ENCODE measurements around the gene EEF2K.
A peak's percentile ranks its signal among the peaks of the same experiment; 100 is the strongest.
"Not testable (repeated sequence)": the region's sequence is repeated elsewhere in the genome, so short reads cannot be mapped to it uniquely, and the experiment has no call there.

EEF2K gene

DNA sequence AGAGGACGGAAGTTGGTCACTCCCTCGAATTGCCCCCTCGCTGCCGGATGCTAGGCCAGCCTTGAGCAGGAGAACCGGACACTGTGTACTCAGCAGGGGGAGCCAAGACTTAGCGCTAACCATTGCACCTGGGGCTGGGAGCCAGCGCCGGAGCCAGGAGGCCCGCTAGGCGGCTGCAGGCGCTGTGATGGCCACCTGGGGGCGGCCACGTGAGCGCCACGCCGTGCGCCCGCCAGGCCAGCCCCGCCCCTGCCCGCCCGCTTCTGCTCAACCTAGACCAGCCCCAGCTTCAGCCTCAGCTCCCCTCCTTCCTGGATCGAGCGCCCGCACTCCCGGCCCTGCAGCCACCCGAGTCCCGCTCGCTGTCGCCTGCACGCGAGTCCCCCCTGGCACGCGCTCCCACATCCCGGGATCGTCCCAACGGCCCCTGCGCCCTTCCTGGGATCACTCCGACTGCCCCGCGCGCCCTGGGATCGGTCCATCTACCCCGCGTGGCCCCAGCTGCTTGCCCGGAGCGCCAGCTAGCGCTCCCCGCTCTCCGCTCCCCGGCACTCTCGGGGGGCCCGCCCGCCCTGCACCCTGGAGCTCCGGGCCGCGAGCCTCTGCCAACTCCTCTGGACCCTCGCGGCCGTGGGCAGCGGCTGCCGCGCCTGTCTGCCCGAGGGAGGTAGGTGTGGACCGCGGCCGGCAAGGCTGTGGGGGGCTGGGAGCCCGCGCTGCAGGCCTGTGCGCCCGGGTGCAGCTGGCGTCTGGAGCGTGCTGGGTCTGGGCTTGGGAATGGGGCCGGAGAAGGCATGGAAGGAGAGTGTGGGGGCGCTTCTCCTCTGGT, at the start of gene EEF2K:
Gene EEF2K, plus strand, starts transcription at position 266 of the 829 bp plus-strand sequence. CDS start 19,452 bp downstream, outside the sequence.
- TF ChIP-seq GATA1 (IDR thresholded peaks at IDR 0.05; ENCODE audit: low read depth, low read length), result no peak
- peak; percentile 52 for TF ChIP-seq POLR2A (IDR thresholded peaks at IDR 0.05; ENCODE audit: low read length)
- peak; percentile 96 to 97 for DNase-seq

DNA sequence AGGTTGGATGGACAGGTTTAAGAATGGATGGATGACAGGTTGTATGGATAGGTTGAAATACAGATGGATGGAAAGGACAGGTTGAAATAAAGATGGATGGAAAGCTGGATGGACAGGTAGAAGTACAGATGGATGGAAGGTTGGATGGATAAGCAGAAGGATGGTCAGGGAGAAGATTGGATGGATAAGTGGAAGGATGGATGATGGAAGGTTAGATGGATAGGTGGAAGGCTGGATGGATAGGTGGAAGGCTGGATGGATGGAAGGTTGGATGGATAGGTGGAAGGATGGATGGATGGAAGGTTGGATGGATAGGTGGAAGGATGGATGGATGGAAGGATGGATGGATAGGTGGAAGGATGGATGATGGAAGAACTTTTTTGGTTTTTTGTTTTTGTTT, 44.7 kb upstream of the EEF2K start:
- DNase-seq, result no peak
- TF ChIP-seq POLR2A (IDR thresholded peaks at IDR 0.05; ENCODE audit: low read length) (no peak), GATA1 (IDR thresholded peaks at IDR 0.05; ENCODE audit: low read depth, low read length) (no peak)

DNA sequence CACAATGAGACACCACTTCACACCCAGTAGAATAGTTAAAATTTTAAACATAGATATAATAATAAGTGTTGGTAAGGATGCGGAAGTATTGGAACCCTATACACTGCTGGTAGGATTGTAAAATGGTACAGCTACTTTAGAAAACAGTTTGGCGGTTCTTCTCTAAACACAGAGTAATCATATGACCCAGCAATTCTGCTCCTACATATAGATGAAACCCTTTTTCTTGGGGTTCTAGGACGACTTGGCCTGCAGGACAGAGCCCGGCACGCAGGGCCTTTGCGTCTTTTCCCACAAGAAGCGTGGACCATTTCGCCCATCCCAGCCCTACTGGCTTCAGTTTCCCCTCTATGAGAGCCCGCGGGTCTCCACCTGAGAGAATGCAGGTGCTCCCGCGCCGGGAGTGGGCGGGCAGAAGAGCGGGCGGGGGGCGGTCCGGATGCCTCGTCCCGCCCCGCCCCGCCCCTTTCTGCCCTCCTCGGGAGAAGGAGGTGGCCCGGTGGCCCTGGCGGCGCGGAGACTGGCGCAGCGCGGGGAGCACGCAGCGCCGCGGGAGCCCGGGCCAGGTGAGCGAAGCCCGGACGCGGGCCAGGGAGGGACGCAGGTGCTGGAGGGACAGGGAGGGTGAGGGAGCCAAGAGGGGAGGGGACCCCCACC, 44.0 kb upstream of the EEF2K start, which contains the start of gene SDR42E2:
Gene SDR42E2, plus strand, starts transcription at position 508 of the 657 bp plus-strand sequence. CDS start 3,077 bp downstream, outside the sequence.
- TF ChIP-seq POLR2A (IDR thresholded peaks at IDR 0.05; ENCODE audit: low read length), result no peak
- no peak for TF ChIP-seq GATA1 (IDR thresholded peaks at IDR 0.05; ENCODE audit: low read depth, low read length)
- DNase-seq, result no peak

DNA sequence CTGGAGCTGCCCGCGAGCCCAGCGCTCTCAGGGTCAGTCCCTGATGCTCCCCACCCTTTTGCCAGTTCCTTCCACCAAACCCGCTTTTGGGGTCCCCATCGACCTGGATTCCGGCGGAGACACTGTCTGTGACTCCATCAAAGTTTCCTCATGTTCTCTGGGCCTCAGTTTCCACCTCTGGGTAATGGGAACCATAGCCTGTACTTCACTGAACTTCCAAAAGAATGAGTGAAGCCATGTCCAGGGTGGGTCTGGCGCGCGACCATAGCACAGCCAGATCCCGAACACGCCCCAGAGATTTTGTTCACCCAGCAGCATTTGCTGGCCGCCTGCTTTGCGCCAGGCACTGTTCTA, 43.4 kb upstream of the EEF2K start:
- DNase-seq, result no peak
- TF ChIP-seq GATA1 (IDR thresholded peaks at IDR 0.05; ENCODE audit: low read depth, low read length) (no peak), POLR2A (IDR thresholded peaks at IDR 0.05; ENCODE audit: low read length) (no peak)

DNA sequence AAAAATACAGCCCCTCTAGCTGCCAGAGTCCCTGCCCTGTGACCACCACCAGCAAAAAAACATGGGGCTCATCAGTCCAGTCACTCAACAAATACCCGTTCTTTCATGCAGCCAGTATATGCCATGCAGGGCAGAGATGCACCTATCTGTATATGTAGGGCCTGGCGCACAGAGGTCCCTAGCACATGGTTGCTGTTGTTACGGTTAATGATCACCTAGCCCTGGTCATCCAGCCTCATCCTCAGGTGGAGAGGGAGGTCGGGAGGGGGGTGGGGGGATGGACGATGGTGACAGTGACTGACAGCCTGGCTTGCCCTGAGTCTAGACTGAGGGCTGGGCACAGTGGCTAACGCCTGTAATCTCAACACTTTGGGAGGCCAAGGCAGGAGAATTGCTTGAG, 42.3 kb upstream of the EEF2K start:
- no peak for DNase-seq
- TF ChIP-seq GATA1 (IDR thresholded peaks at IDR 0.05; ENCODE audit: low read depth, low read length) (no peak), POLR2A (IDR thresholded peaks at IDR 0.05; ENCODE audit: low read length) (no peak)

DNA sequence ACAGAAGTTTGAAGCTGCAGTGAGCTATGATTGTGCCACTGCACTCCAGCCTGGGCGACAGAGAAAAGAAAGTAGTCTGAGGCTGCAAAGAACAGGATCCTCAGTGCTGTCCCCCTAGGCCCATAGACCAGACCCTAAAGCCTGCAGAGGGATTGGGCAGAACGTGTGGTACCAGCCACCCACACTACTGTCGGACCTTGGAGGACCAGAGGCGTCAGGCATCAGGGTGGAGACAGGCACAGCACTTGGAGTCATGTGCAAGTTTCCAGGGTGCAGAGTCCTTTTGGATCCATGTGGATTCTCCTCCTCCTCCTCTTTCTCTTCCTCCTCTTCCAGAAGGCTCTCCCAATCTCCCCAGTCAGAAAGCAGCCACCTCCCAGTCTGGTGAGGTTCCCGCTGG, 41.6 kb upstream of the EEF2K start:
- TF ChIP-seq GATA1 (IDR thresholded peaks at IDR 0.05; ENCODE audit: low read depth, low read length), result no peak
- TF ChIP-seq POLR2A (IDR thresholded peaks at IDR 0.05; ENCODE audit: low read length), result no peak
- DNase-seq, result no peak

DNA sequence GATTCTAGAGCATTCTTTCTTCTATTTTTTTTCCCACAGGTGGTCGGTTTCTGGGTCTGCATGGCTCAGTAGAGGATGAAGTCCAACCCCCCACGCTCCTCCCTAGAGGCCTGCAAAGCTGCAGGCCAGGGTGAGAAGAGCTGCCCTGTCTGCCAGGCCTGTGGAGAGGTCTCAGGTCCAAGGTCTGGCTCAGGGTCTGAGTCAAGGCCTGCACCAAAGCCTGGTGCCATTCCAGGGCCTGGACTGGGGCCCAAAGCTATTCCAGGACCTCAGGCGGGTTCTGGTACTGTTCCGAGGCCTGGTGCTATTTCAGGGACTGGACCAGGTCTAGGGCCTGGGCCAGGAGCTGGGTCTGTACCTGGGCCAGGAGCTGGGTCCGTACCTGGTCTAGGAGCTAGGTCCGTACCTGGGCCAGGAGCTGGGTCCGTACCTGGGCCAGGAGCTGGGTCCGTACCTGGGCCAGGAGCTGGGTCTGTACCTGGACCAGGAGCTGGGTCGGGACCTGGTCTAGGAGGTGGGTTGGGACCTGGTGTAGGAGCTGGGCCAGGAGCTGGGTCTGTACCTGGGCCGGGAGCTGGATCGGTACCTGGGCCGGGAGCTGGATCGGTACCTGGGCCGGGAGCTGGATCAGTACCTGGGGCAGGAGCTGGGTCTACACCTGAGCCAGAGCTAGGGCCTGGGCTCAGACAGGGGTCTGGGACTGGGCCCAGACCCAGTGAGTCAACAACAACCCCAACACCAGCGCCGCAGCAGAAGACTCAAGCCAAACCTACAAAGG, 40.4 kb upstream of the EEF2K start:
- TF ChIP-seq GATA1 (IDR thresholded peaks at IDR 0.05; ENCODE audit: low read depth, low read length) (no peak), POLR2A (IDR thresholded peaks at IDR 0.05; ENCODE audit: low read length) (no peak)
- DNase-seq, result no peak

DNA sequence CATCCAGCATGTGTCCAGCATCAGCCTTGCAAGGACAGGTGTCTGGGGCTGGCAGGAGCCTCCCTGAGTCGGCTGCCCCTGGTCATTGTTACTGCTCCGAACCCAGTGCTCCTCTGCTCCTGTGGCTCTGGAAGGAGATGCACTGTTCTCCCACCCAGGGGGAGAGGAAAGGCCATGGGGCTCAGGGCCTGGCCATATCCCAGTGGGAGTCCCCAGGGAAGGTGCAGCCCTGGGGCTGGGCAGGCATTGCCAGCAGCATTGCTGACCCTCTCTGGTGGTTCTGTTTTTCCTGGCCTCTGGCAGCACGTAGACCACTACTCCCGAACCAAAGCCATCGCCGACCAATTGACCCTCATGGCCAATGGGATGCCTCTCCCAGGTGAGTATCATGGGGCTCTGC, 34.1 kb upstream of the EEF2K start:
- DNase-seq, result no peak
- TF ChIP-seq GATA1 (IDR thresholded peaks at IDR 0.05; ENCODE audit: low read depth, low read length), result no peak

DNA sequence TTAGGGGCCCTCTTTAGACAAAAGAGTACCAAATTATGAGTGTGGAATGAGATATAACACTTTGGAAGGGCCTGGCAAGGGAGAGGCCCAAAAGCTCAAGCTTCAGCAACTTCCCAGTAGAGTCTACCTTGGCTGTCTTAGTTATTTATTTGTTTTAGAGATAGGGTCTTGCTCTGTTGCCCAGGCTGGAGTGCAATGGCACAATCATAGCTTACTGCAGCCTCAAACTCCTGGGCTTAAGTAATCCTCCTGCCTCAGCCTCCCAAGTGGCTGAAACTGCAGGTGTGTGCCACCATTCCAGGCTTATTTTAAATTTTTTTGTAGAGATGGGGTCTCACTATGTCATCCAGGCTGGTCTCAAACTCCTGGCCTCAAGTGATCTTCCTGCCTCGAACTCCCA, 33.4 kb upstream of the EEF2K start:
- not testable (repeated sequence) for DNase-seq

DNA sequence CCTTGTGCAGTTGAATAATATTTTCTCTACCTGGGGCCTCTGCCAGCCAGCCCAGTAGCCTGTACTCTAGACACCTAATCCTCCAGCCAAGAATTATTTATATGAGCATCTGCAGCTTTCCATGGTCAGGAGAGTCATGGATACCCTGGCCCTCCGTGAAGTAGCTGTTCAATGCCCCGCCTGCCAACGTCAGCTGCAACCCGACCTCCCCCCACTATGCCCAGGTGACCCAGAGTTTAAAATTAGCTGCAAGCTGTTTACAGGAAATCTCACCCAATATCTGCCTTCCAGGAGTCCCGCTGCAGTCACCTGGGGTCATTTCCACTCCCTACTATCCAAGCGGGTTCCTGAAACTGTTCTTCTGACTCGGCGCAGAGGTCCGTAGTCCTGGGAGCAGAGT, 31.4 kb upstream of the EEF2K start:
- DNase-seq, result no peak
- TF ChIP-seq GATA1 (IDR thresholded peaks at IDR 0.05; ENCODE audit: low read depth, low read length), result no peak
- no peak for TF ChIP-seq POLR2A (IDR thresholded peaks at IDR 0.05; ENCODE audit: low read length)

DNA sequence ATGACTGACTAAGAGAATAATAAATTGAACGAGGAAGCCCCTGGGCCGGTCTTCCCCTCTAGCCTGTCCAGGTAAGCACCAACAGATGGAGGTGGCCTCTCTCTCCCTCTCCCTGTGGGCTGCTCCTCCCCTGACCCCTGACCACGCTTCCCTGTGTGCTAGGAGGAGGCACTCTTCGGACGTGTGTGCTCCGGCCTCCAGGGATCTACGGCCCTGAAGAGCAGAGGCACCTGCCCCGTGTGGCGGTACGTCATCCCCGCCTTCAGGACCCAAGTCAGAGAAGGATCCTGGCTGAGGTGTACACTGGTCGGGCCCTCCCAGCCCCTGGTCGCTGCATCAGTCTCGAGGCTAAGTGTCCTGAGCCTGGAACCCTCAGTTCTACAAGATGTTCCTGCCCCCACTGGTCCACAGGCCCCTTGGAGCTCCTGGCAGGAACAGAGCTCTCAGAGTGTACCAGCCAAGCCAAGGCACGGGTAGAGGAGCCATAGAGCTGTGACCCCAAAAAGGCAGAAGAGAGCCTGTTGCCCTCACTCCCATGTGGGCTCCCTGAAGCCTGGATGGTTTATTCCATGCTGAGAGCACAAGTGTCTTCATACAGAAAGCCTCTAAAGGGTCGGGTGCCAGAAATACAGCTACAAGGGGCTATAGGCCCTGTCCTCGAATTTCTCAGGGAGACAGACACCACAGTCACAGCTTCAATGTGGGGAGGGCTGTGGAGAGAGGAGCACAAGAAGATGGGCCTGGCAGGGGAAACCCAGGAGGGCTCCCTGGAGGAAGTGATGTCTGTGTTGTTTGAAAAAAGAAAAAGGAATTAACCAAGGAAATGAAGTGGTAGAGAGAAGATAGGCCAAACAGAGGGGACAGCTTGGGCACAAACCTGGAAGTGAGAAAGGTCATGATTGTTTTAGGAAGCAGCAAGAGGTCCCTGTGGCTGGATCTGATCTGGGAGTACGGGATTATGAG, 27.8 kb upstream of the EEF2K start:
- TF ChIP-seq POLR2A (IDR thresholded peaks at IDR 0.05; ENCODE audit: low read length) (no peak), GATA1 (IDR thresholded peaks at IDR 0.05; ENCODE audit: low read depth, low read length) (no peak)
- DNase-seq, result no peak

DNA sequence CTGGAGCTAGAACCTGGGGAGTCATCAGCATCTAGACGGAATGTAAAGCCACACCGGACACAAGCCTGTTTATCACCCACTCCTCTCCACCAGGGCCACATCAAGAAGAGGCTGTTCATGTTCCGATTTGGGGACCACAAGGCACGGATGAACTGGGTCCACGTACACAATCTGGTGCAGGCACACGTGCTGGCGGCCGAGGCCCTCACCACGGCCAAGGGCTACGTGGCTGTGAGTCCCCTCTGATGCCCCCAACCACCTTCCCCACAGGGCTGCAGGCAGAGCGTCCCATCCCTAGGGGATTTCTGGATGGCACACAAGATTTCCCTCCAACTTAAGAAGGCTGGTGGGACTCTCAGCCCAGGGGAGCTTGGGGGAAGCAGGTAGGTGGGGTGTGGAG, 24.7 kb upstream of the EEF2K start:
- TF ChIP-seq POLR2A (IDR thresholded peaks at IDR 0.05; ENCODE audit: low read length) (no peak), GATA1 (IDR thresholded peaks at IDR 0.05; ENCODE audit: low read depth, low read length) (no peak)
- no peak for DNase-seq

DNA sequence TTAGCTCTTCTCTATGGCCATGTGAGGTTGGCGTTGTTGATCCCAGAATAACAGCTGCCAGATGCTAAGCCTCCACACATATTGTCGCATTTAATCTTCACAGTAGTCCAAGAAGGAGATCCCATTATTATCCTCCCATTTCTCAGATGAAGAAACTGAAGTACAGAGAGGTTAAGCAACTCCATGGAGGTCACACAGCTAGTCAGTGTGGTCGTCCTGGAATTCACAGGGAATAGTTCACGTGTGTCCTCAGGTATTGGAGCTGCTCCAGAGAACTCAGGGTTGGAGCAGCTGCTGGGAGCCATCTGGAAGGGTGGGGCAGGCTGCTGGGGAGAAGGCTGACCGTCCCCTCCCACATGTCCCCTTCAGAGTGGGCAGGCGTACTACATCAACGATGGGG, 24.2 kb upstream of the EEF2K start:
- TF ChIP-seq GATA1 (IDR thresholded peaks at IDR 0.05; ENCODE audit: low read depth, low read length) (no peak), POLR2A (IDR thresholded peaks at IDR 0.05; ENCODE audit: low read length) (no peak)

More for the DNA sequence above, 24.2 kb upstream of the EEF2K start:
- DNase-seq, result no peak
